Type B pancreatic cell (in vitro differentiated cells): ENCODE measurements around the gene IZUMO1. TPM values are rescaled to one million over a fixed set of nuclear protein-coding genes. Genes with fewer than 3 reads are reported as not detected.

Source experiments
- DNase-seq: peaks from one replicate; pipeline ENCODE4 v3.0.0; 2021; ENCODE audit warnings: mixed read lengths; ENCODE audit not compliant: unreplicated experiment; ENCODE audit errors: extremely low spot score
- H3K27ac Mint-ChIP-seq: 2 replicates; pipeline ENCODE4 v1.8.0; 2021; ENCODE audit warnings: mild to moderate bottlenecking, mixed read lengths
- H3K27me3 Mint-ChIP-seq: 2 replicates; pipeline ENCODE4 v1.8.0; 2021; ENCODE audit warnings: mixed read lengths
- H3K36me3 Mint-ChIP-seq: 2 replicates; pipeline ENCODE4 v1.8.0; 2021; ENCODE audit warnings: mixed read lengths
- H3K4me1 Mint-ChIP-seq: one replicate; pipeline ENCODE4 v1.8.0; 2021; ENCODE audit warnings: mixed read lengths; ENCODE audit not compliant: unreplicated experiment
- H3K4me3 Mint-ChIP-seq: 2 replicates; pipeline ENCODE4 v1.8.0; 2021; ENCODE audit warnings: mild to moderate bottlenecking, mixed read lengths
- H3K9me3 Mint-ChIP-seq: 2 replicates; pipeline ENCODE4 v1.8.0; 2021; ENCODE audit warnings: mixed read lengths
- total RNA-seq: library from RNA; stranded (reverse); gene quantifications from 2 replicates; pipeline ENCODE4 v1.2.1, GENCODE V29; 2021; ENCODE audit warnings: low replicate concordance
- TF ChIP-seq, protein P1 (sequence below): fragments of 200-600 bp; sonication (generic); conservative IDR thresholded peaks from 2 replicates; pipeline ENCODE4 v1.5.0; 2021; ENCODE audit warnings: antibody characterized with exemption, mild to moderate bottlenecking

Gene IZUMO1
- total RNA-seq, 1 donor from 2014 or later: 4.8 TPM

DNA sequence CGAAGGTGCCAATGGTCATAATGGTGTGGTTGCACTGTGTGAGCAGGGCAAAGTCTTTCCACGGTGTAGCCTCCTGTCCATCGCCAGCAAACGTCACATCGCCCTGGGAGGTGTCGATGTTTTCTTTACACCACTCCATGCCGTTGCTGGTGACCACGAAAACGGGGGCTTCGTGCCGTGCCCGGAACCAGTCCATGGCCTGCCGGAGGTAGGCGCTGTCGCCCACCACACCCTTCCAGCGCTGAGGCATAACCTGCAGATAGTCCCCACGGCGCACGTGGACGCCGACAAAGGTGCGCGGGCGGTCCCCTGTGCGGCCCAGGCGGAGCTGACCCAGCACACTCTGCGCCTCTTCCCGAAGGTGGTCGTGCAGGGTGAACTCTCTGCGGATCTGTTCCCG is 3.6 kb upstream of the IZUMO1 start:
- H3K27me3 Mint-ChIP-seq: peaks cover 34% of the 10 kb centered on the region
- peak overlapping the region; percentile 77 for H3K4me3 Mint-ChIP-seq
- peaks cover 5% of the 10 kb centered on the region for H3K36me3 Mint-ChIP-seq
- no peak overlapping the region for H3K27ac Mint-ChIP-seq
- TF ChIP-seq, protein P1, sequence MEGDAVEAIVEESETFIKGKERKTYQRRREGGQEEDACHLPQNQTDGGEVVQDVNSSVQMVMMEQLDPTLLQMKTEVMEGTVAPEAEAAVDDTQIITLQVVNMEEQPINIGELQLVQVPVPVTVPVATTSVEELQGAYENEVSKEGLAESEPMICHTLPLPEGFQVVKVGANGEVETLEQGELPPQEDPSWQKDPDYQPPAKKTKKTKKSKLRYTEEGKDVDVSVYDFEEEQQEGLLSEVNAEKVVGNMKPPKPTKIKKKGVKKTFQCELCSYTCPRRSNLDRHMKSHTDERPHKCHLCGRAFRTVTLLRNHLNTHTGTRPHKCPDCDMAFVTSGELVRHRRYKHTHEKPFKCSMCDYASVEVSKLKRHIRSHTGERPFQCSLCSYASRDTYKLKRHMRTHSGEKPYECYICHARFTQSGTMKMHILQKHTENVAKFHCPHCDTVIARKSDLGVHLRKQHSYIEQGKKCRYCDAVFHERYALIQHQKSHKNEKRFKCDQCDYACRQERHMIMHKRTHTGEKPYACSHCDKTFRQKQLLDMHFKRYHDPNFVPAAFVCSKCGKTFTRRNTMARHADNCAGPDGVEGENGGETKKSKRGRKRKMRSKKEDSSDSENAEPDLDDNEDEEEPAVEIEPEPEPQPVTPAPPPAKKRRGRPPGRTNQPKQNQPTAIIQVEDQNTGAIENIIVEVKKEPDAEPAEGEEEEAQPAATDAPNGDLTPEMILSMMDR: no peak
- no peaks in the 10 kb centered on the region for H3K9me3 Mint-ChIP-seq
- DNase-seq: no peak
- H3K4me1 Mint-ChIP-seq: peaks cover 18% of the 10 kb centered on the region

DNA sequence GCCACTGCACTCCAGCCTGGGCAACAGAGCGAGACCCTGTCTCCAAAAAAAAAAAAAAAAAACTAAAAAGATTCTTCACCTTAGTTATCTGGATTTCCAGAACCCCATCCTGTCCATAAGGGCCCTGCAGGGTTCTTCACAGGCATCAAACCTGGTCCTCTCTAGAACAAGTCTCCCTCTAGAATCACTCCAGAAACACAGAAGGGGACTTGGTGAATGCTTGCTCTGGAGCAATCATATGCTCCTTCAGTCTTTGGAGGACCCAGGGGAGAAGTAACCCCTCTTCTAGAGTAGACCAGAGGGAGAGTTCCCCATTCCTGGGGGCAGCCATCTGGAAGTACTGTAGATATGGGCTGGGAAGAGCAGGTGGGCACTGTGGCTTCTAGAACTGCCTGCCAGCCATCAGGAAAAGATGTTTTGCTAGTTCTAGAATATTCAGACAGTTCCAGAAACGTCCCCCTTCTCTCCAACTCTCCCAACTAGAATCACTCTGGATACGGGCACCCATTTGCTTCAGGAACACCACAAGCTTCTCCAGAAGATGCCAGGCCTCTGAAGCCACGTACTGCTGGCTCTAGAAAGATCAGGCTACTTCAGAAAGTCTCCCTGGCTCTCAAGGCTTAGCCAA is 3.0 kb upstream of the IZUMO1 start:
- Mint-ChIP-seq H3K9me3 (no peaks in the 10 kb centered on the region), H3K4me3 (no peak overlapping the region), H3K27me3 (peaks cover 33% of the 10 kb centered on the region), H3K27ac (no peak overlapping the region), H3K36me3 (peaks cover 5% of the 10 kb centered on the region), H3K4me1 (peaks cover 18% of the 10 kb centered on the region)
- TF ChIP-seq, protein P1: no peak
- no peak for DNase-seq

DNA sequence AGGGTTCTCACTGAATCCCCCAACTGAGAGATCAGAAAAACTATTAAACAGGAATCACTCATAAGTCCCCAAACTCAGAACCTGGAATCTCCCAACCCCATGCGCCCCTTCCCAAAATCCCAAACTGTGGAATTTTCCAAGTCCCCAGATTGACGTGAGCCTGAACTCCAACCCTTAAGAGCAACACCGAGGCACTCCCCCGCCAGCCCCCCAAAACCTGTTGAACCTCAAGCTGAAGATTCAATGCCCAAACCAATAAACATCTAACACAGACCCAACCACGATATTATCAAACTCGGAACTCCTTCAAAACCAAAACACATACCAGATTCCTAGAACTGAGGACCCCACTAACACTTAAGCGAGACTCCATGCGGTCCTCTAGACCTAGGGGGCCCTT is 599 bp downstream of the IZUMO1 start:
- Mint-ChIP-seq H3K4me1 (peaks cover 6% of the 10 kb centered on the region), H3K9me3 (no peaks in the 10 kb centered on the region), H3K36me3 (peaks cover 5% of the 10 kb centered on the region), H3K27ac (no peak overlapping the region), H3K4me3 (peak overlapping the region; percentile 8), H3K27me3 (peaks cover 6% of the 10 kb centered on the region)
- no peak for DNase-seq
- TF ChIP-seq, protein P1: no peak

DNA sequence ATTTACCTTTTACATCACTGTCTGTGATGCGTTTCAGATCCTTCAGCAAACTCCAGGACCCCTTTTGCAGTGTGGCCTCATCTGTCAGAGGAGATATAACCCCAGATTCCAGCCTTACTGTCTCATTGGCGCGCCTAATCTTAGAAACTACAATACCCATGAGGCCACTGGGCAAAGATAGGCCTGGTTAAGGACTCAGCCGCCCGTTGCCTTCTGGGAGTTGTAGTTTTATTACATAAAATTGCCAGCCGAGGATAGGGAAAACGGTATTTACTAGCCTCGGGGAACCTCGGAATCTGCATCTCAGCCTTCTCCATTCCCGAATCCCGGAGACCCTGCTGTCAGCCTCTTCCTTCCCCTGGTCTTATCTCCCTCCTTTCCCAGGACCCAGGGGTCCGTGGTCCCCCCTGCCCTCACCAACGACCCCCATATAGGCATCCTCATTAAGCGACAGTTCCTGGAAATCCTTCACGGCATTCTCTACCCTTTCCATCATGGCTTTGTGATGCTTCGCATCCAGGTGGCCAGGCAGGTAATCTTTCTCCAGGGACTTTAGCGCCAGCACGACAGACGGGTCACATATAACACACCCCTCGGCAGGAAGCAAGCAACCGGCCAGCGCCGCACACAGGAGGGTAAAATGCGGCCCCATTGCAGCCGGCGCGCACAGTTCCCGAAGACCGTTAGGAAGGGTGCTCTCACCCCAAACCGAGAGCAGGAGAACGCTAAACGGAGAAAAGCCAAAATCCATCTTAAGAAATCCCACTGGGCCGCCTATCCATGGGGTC is 1.3 kb downstream of the IZUMO1 start:
- Mint-ChIP-seq H3K4me1 (peaks cover 4% of the 10 kb centered on the region), H3K9me3 (no peaks in the 10 kb centered on the region), H3K4me3 (no peak overlapping the region), H3K27me3 (no peaks in the 10 kb centered on the region), H3K27ac (no peak overlapping the region), H3K36me3 (peaks cover 5% of the 10 kb centered on the region)
- DNase-seq: no peak
- TF ChIP-seq, protein P1: no peak

DNA sequence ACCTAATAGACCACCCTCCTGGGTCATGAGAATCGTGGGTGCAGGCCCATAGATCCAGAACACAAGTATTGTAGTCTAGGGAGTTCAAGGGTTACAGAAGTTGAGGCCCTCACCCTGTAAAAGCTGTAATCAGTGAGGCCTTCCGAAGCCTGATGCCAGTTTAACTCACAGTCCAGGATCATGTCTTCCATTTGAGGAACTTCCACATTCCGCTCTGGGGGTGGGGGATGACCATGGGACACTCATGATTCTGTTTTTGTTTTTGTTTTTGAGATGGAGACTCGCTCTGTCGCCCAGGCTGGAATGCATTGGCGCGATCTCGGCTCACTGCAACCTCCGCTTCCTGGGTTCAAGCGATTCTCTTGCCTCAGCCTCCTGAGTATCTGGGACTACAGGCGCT is 4.6 kb downstream of the IZUMO1 start:
- TF ChIP-seq, protein P1: no peak
- Mint-ChIP-seq H3K27ac (no peak overlapping the region), H3K36me3 (peaks cover 5% of the 10 kb centered on the region), H3K9me3 (no peaks in the 10 kb centered on the region), H3K27me3 (peaks cover 3% of the 10 kb centered on the region), H3K4me3 (no peak overlapping the region), H3K4me1 (peaks cover 10% of the 10 kb centered on the region)
- DNase-seq: no peak
